ENCODE measurements around the gene AKTIP.

GRCh38 chr16:53541326-53541725 is 38.3 kb upstream of the AKTIP start:
- TF ChIP-seq POLR2A (IDR thresholded peaks at IDR 0.05) (no peak), CTCF (IDR thresholded peaks at IDR 0.05) (no peak)
